ENCODE data around the gene PIGU.

PIGU gene

GRCh38 chr20:34629904-34630303 is 47.0 kb downstream of the PIGU start:
- Histone ChIP-seq H3K36me3 (ENCODE audit: control insufficient read depth in 1 of 2, insufficient read depth in 2 of 2, low read depth in 1 of 2, low read length in 2 of 2) (peaks cover 0 to 26% of the 10 kb centered on the region in 2 experiments), H3K4me1 (ENCODE audit: control insufficient read depth, insufficient read depth, low read depth, low read length) (no peaks in the 10 kb centered on the region), H3K79me1 (replicated peaks; ENCODE audit: low read length, poor library complexity, severe bottlenecking) (peaks cover 2% of the 10 kb centered on the region), H3K27me3 (ENCODE audit: control insufficient read depth in 1 of 2, insufficient read depth in 1 of 2, low read length in 2 of 2) (no peaks in the 10 kb centered on the region), H2BK12ac (ENCODE audit: low read length in 2 of 2) (no peak overlapping the region), H4K8ac (ENCODE audit: low read length) (no peak overlapping the region), H2AK5ac (ENCODE audit: low read length, severe bottlenecking) (no peak overlapping the region), H3K23ac (ENCODE audit: low read length in 2 of 2) (no peak overlapping the region), H3K4me2 (ENCODE audit: low read length, poor library complexity, severe bottlenecking) (no peak overlapping the region), H3K9me3 (ENCODE audit: control insufficient read depth, low read length) (no peaks in the 10 kb centered on the region), H3K4me3 (ENCODE audit: insufficient read depth in 1 of 2, low read depth in 1 of 2, low read length in 2 of 2) (no peak overlapping the region), H4K91ac (ENCODE audit: low read length) (no peak overlapping the region), H3K4ac (ENCODE audit: low read depth in 1 of 2, low read length in 2 of 2) (no peak overlapping the region), H2AFZ (ENCODE audit: low read depth, low read length) (no peak overlapping the region), H2BK120ac (ENCODE audit: low read depth, low read length) (no peak overlapping the region), H2BK15ac (ENCODE audit: low read depth, poor library complexity, severe bottlenecking) (no peak overlapping the region), H3K27ac (ENCODE audit: low read length, poor library complexity, severe bottlenecking) (no peak overlapping the region), H3K18ac (ENCODE audit: low read depth in 1 of 2, low read length in 2 of 2) (no peak overlapping the region), H3K14ac (ENCODE audit: low read length in 2 of 2) (no peak overlapping the region), H3K9ac (ENCODE audit: low read length) (no peak overlapping the region), H2BK5ac (ENCODE audit: low read depth, low read length, poor library complexity, severe bottlenecking) (no peak overlapping the region)
- WGBS = 100% methylated on average over 1 of the region's 1 CpG
- DNase-seq = no peak

- Histone ChIP-seq H2AFZ (ENCODE audit: low read depth, low read length) (no peak overlapping the region), H3K36me3 (ENCODE audit: control insufficient read depth in 1 of 2, insufficient read depth in 2 of 2, low read depth in 1 of 2, low read length in 2 of 2) (peaks cover 3 to 20% of the 10 kb centered on the region in 2 experiments), H2BK120ac (ENCODE audit: low read depth, low read length) (no peak overlapping the region), H3K9me3 (ENCODE audit: control insufficient read depth, low read length) (no peaks in the 10 kb centered on the region), H3K4me3 (ENCODE audit: insufficient read depth in 1 of 2, low read depth in 1 of 2, low read length in 2 of 2) (no peak overlapping the region), H2BK15ac (ENCODE audit: low read depth, poor library complexity, severe bottlenecking) (no peak overlapping the region), H3K79me1 (replicated peaks; ENCODE audit: low read length, poor library complexity, severe bottlenecking) (peaks cover 2% of the 10 kb centered on the region), H2BK12ac (ENCODE audit: low read length in 2 of 2) (no peak overlapping the region), H3K27ac (ENCODE audit: low read length, poor library complexity, severe bottlenecking) (no peak overlapping the region), H3K4me2 (ENCODE audit: low read length, poor library complexity, severe bottlenecking) (no peak overlapping the region), H3K27me3 (ENCODE audit: control insufficient read depth in 1 of 2, insufficient read depth in 1 of 2, low read length in 2 of 2) (no peaks in the 10 kb centered on the region), H3K4ac (ENCODE audit: low read depth in 1 of 2, low read length in 2 of 2) (no peak overlapping the region), H2BK5ac (ENCODE audit: low read depth, low read length, poor library complexity, severe bottlenecking) (no peak overlapping the region), H3K14ac (ENCODE audit: low read length in 2 of 2) (no peak overlapping the region), H3K4me1 (ENCODE audit: control insufficient read depth, insufficient read depth, low read depth, low read length) (no peaks in the 10 kb centered on the region), H4K91ac (ENCODE audit: low read length) (no peak overlapping the region), H3K9ac (ENCODE audit: low read length) (no peak overlapping the region), H3K23ac (ENCODE audit: low read length in 2 of 2) (no peak overlapping the region), H4K8ac (ENCODE audit: low read length) (no peak overlapping the region), H3K18ac (ENCODE audit: low read depth in 1 of 2, low read length in 2 of 2) (no peak overlapping the region), H2AK5ac (ENCODE audit: low read length, severe bottlenecking) (no peak overlapping the region)
- 83% methylated on average over 1 of the region's 1 CpG for WGBS
- no peak for DNase-seq
Measured at GRCh38 chr20:34629342-34629741, 47.5 kb downstream of the PIGU start.

GRCh38 chr20:34628026-34628425 is 48.9 kb downstream of the PIGU start:
- Histone ChIP-seq H2BK12ac (ENCODE audit: low read length in 2 of 2) (no peak overlapping the region), H3K9ac (ENCODE audit: low read length) (no peak overlapping the region), H3K36me3 (ENCODE audit: control insufficient read depth in 1 of 2, insufficient read depth in 2 of 2, low read depth in 1 of 2, low read length in 2 of 2) (peaks cover 4 to 10% of the 10 kb centered on the region in 2 experiments), H3K9me3 (ENCODE audit: control insufficient read depth, low read length) (no peaks in the 10 kb centered on the region), H3K4ac (ENCODE audit: low read depth in 1 of 2, low read length in 2 of 2) (no peak overlapping the region), H3K23ac (ENCODE audit: low read length in 2 of 2) (no peak overlapping the region), H3K79me1 (replicated peaks; ENCODE audit: low read length, poor library complexity, severe bottlenecking) (peaks cover 3% of the 10 kb centered on the region), H3K14ac (ENCODE audit: low read length in 2 of 2) (no peak overlapping the region), H3K4me3 (ENCODE audit: insufficient read depth in 1 of 2, low read depth in 1 of 2, low read length in 2 of 2) (no peak overlapping the region), H2AFZ (ENCODE audit: low read depth, low read length) (no peak overlapping the region), H2BK15ac (ENCODE audit: low read depth, poor library complexity, severe bottlenecking) (no peak overlapping the region), H3K4me2 (ENCODE audit: low read length, poor library complexity, severe bottlenecking) (no peak overlapping the region), H2AK5ac (ENCODE audit: low read length, severe bottlenecking) (no peak overlapping the region), H3K27me3 (ENCODE audit: control insufficient read depth in 1 of 2, insufficient read depth in 1 of 2, low read length in 2 of 2) (no peaks in the 10 kb centered on the region), H3K4me1 (ENCODE audit: control insufficient read depth, insufficient read depth, low read depth, low read length) (no peaks in the 10 kb centered on the region), H4K8ac (ENCODE audit: low read length) (no peak overlapping the region), H3K18ac (ENCODE audit: low read depth in 1 of 2, low read length in 2 of 2) (no peak overlapping the region), H3K27ac (ENCODE audit: low read length, poor library complexity, severe bottlenecking) (no peak overlapping the region), H2BK5ac (ENCODE audit: low read depth, low read length, poor library complexity, severe bottlenecking) (no peak overlapping the region), H2BK120ac (ENCODE audit: low read depth, low read length) (no peak overlapping the region), H4K91ac (ENCODE audit: low read length) (no peak overlapping the region)
- no peak for DNase-seq
- no CpG with 5 or more reads among the region's 2 CpGs for WGBS

- DNase-seq = no peak
- peaks cover 7% of the 10 kb centered on the region in 2 experiments for H3K36me3 ChIP-seq (ENCODE audit: control insufficient read depth in 1 of 2, insufficient read depth in 2 of 2, low read depth in 1 of 2, low read length in 2 of 2)
- 47% methylated on average over 5 of the region's 5 CpGs for WGBS
Measured at GRCh38 chr20:34627458-34627857, 49.4 kb downstream of the PIGU start.

More at GRCh38 chr20:34627458-34627857, 49.4 kb downstream of the PIGU start:
- Histone ChIP-seq H3K79me1 (replicated peaks; ENCODE audit: low read length, poor library complexity, severe bottlenecking) (peaks cover 8% of the 10 kb centered on the region), H3K18ac (ENCODE audit: low read depth in 1 of 2, low read length in 2 of 2) (no peak overlapping the region), H4K8ac (ENCODE audit: low read length) (no peak overlapping the region), H3K23ac (ENCODE audit: low read length in 2 of 2) (no peak overlapping the region), H3K9me3 (ENCODE audit: control insufficient read depth, low read length) (no peaks in the 10 kb centered on the region), H3K27me3 (ENCODE audit: control insufficient read depth in 1 of 2, insufficient read depth in 1 of 2, low read length in 2 of 2) (no peaks in the 10 kb centered on the region), H2BK120ac (ENCODE audit: low read depth, low read length) (no peak overlapping the region), H3K4me3 (ENCODE audit: insufficient read depth in 1 of 2, low read depth in 1 of 2, low read length in 2 of 2) (no peak overlapping the region), H2BK12ac (ENCODE audit: low read length in 2 of 2) (no peak overlapping the region), H2AFZ (ENCODE audit: low read depth, low read length) (no peak overlapping the region), H3K9ac (ENCODE audit: low read length) (no peak overlapping the region), H3K4me1 (ENCODE audit: control insufficient read depth, insufficient read depth, low read depth, low read length) (no peaks in the 10 kb centered on the region), H3K14ac (ENCODE audit: low read length in 2 of 2) (no peak overlapping the region), H3K4ac (ENCODE audit: low read depth in 1 of 2, low read length in 2 of 2) (no peak overlapping the region), H2BK15ac (ENCODE audit: low read depth, poor library complexity, severe bottlenecking) (no peak overlapping the region), H2BK5ac (ENCODE audit: low read depth, low read length, poor library complexity, severe bottlenecking) (no peak overlapping the region), H3K4me2 (ENCODE audit: low read length, poor library complexity, severe bottlenecking) (no peak overlapping the region), H2AK5ac (ENCODE audit: low read length, severe bottlenecking) (no peak overlapping the region), H3K27ac (ENCODE audit: low read length, poor library complexity, severe bottlenecking) (no peak overlapping the region), H4K91ac (ENCODE audit: low read length) (no peak overlapping the region)
